Stimulated activated CD8-positive, alpha-beta memory T cell treated with anti-CD3 and anti-CD28 coated beads, Interleukin-2, amount 100 ng/mL, for 48 hours (primary cell): ENCODE data around the gene APMAP.
"Not testable (repeated sequence)": the region's sequence is repeated elsewhere in the genome, so short reads cannot be mapped to it uniquely, and the experiment has no call there.

Experiments used
- DNase-seq, 2 donors: peaks; one replicate each; pipeline ENCODE4 v3.0.0-alpha.2; 2020; ENCODE audit warnings: low read depth in 2 of 2

The APMAP gene

GRCh38 chr20:24933266-24933908 lies 59.2 kb downstream of the APMAP start:
- DNase-seq = no peak

DNA sequence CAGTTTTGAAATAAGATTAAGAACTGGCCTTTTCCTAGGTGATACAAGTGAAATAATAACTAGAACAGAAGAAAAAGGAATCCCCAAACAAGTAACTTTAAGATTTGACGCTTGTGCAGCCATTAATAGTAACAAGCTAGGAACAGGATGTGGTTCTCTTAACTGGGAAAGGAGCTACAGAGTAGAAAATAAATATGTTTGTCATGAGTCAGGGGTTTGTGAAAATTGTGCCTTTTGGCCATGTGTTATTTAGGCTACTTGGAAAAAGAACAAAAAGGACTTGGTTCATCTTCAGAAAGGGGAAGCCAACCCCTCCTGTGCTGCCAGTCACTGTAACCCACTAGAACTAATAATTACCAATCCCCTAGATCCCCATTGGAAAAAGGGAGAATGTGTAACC lies 60.7 kb downstream of the APMAP start:
- DNase-seq = not testable (repeated sequence)

DNA sequence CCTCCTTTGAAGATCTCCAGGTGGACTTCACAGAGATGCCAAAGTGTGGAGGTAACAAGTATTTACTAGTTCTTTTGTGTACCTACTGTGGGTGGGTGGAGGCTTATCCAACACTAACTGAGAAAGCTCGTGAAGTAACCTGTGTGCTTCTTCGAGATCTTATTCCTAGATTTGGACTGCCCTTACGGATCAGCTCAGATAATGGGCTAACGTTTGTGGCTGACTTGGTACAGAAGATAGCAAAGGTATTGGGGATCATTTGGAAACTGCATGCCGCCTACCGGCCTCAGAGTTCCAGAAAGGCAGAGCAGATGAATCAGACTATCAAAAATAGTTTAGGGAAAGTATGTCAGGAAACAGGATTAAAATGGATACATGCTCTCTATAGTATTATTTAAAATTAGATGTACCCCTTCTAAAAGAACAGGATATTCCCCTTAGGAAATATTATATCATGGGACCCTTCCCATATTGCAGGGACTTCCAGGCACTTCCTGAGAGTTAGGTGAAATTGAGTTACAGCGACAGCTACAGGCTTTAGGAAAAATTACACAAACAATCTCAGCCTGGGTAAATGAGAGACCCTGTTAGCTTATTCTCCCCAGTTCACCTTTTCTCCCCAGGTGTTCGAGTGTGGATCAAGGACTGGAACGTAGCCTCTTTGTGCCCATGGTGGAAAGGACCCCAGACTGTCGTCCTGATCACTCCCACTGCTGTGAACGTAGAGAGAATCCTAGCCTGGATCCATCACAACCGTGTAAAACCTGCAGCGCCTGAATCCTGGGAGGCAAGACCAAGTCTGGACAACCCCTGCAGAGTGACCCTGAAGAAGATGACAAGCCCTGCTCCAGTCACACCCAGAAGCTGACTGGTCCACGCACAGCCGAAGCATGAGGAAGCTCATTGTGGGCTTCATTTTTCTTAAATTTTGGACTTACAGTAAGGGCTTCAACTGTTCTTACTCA lies 61.5 kb downstream of the APMAP start:
- not testable (repeated sequence) for DNase-seq

DNA sequence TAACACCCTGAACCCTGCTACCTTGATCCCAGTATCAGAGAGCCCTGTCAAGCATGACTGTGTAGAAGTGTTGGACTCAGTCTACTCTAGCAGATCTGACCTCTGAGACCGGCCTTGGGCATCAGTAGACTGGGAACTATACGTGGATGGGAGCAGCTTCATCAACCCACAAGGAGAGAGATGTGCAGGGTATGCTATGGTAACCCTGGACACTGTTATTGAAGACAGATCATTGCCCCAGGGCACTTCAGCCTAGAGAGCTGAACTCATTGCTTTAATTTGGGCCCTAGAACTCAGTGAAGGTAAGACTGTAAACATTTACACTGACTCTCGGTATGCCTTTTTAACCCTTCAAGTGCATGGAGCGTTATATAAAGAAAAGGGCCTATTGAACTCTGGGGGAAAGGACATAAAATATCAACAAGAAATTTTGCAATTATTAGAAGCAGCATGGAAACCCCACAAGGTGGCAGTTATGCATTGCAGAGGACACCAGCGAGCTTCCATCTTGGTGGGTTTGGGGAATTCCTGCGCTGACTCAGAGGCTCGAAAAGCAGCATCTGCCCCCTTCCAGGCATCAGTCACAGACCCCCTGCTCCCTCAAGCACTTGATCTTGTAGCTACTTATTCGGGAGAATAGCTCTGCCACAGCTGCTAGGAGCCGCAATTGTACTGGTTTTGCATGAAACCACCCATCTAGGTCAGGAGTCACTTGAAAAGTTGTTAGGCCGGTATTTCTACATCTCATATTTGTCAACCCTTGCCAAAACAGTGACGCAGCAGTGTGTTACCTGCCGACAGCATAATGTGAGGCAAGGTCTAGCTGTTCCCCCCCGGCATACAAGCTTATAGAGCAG lies 62.5 kb downstream of the APMAP start:
- DNase-seq = not testable (repeated sequence)

DNA sequence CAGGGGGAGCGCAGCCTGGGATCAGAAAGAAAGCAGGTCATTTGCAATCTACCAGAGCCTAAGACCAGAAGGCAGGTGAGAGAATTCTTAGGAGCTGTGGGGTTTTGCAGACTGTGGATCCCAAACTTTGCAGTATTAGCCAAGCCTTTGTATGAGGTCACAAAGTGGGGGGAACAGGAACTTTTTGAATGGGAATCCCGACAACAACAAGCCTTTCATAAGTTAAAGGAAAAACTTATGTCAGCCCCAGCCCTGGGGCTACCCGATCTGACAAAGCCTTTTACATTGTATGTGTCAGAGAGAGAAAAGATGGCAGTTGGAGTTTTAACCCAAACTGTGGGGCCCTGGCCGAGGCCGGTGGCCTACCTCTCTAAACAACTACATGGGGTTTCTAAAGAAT lies 63.3 kb downstream of the APMAP start:
- DNase-seq = not testable (repeated sequence)

DNA sequence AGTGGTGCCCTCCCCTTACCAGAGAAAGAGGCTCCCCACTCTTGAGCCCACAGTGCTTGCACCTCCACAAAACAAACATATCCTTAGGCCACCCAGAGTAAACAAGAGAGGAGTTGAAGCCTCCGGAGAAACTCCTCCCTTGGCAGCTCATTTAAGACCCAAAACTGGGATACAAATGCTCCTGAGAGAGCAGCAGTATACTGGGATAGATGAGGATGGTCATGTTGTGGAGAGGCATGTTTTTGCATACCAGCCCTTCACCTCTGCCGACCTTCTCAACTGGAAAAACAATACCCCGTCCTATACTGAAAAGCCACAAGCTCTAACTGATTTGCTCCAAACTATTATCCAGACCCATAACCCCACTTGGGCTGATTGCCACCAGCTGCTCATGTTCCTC lies 71.8 kb downstream of the APMAP start:
- DNase-seq = not testable (repeated sequence)

GRCh38 chr20:24919665-24920064 lies 72.9 kb downstream of the APMAP start:
- DNase-seq = not testable (repeated sequence)

GRCh38 chr20:24918579-24919566 lies 73.7 kb downstream of the APMAP start:
- DNase-seq = no peak

- peak; percentile 20 to 45 for DNase-seq
These were observed 74.6 kb downstream of the APMAP start for GRCh38 chr20:24917797-24918578.

- DNase-seq = no peak
These were observed 75.5 kb downstream of the APMAP start for GRCh38 chr20:24917056-24917455.

DNA sequence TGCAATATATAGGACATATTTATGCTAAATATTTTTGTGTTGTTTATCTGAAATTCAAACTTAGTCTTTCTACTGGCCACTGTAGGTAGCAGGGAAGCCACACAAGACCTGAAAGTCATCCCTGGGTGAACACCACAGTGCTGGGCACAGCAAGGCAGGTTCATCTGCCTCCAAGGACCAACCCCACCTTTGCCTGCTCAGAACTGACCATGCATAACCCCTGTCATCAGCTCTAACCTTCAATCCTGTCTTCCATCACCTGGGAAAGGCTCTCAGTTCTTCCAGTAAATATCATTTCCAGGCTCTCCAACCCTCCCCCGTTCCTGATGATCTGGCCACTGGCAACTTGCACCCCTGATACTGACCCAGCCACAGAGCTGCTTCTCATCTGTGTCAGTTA lies 76.1 kb downstream of the APMAP start:
- DNase-seq = no peak

DNA sequence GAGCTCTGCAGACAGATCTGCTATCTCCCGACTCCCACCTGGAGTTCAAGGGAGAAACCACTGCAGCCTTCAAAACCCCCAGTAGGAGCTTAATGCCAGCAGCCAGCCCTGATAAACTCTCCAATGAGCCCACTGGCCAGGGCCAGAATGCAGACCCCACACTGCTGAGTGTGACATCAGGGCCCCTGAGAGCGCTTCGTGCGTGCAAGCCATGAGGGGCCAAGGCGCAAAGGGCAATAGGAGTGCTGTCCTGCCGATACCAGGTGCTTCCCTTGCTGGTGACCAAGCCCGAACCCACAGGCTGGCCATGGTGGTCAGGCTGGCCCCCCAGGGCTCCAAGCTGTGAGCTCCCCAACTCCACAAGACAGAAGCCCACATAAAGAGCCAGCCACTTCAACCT lies 76.7 kb downstream of the APMAP start:
- DNase-seq = no peak

DNA sequence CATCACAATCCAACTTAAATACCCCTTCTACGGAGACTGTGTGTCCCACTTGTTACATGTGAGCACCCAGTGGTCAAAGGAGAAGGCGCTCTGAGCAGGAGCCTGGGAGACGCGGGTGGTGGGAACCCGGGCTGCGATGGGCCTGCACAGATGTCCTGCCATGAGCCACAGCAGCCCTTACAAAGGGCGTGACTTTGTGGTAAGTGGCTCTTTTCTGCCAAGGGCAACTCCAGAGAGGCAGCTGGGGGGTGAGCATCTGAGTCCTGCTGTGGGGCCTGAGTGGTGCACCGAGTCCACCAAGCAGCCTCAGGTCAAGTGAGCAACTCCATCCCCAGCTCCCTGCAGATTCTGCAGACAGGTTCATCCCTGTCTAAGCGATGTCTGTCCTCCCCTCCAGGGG lies 77.1 kb downstream of the APMAP start:
- no peak for DNase-seq

DNA sequence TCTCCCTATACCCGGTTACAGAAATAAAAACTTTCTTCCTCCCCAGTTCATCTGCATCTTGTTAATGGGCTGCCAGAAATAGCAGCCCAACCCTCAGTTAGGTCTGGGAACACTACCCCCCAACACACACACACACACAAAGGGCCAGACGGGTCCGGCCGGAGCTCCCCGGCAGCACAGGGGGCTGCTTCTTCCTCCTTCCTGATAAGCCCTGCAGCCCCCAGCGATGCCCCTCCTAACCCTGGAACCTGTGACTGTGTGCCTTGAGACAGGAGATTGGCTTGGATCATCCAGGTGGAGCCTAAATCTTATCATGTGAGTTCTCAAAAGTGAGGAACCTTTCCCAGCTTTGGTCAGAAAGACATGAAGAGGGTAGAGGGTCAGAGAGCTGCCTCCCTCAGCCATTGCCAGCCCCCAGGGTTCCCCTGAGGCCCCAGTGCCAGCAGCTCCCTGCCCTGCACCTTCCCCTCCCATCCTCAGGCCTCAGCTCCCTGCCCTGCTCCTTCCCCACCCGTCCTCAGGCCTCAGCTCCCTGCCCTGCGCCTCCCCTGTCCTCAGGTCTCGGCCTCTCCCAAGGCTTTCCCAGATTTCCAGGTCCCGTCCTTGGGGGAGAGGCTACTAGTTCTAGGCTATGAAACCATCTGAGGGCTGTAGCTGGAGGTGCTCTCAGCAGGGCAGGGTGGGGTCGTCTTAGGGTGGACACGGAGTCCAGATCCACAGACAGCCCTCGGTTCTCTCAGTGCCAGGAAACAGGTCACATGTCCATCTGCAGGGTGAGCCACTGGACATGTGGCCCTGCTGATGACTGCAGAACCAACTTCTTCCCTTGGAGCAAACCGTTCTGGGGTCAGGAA lies 77.9 kb downstream of the APMAP start:
- no peak for DNase-seq

GRCh38 chr20:24913076-24913628 lies 79.4 kb downstream of the APMAP start:
- no peak for DNase-seq
